Mucosa of gallbladder (tissue), 1 donor: ENCODE data around the gene RNF113A. TPM values are rescaled to one million over a fixed set of nuclear protein-coding genes. Genes with fewer than 3 reads are reported as not detected.
"Not testable (repeated sequence)": the region's sequence is repeated elsewhere in the genome, so short reads cannot be mapped to it uniquely, and the experiment has no call there.

Experiments used
- DNase-seq: peaks from one replicate; pipeline ENCODE4 v3.0.0-alpha.2; 2020; ENCODE audit warnings: low spot score
- total RNA-seq: library from RNA; stranded (reverse); gene quantifications from one replicate; pipeline ENCODE4 v1.2.1, GENCODE V29; 2021
- donor health status: DM: no; HTN: no; CAD: no.

The RNF113A gene
- total RNA-seq, 1 donor from 2014 or later, result 14.0 TPM

GRCh38 chrX:119833905-119834304 is 37.6 kb downstream of the RNF113A start:
- DNase-seq, result no peak

- no peak for DNase-seq
Observed at GRCh38 chrX:119828446-119828845, 43.1 kb downstream of the RNF113A start.

GRCh38 chrX:119826399-119826959 is 45.1 kb downstream of the RNF113A start:
- DNase-seq, result no peak

GRCh38 chrX:119824221-119824620 is 47.3 kb downstream of the RNF113A start:
- DNase-seq, result not testable (repeated sequence)

- not testable (repeated sequence) for DNase-seq
Observed at GRCh38 chrX:119821703-119822102, 49.8 kb downstream of the RNF113A start.

Other genes starting within 250 kb of the RNF113A start
- gene SEPTIN6, start 178.6 kb downstream of the RNF113A start, total RNA-seq, result 36.3 TPM
- 4.7 TPM for gene SOWAHD, start 113.1 kb downstream of the RNF113A start, total RNA-seq
- 917 TPM for gene RPL39, start 80.1 kb downstream of the RNF113A start, total RNA-seq
- 7.3 TPM for gene UPF3B, start 18.8 kb downstream of the RNF113A start, total RNA-seq
- 114 TPM for gene NDUFA1, start 99 bp upstream of the RNF113A start, total RNA-seq
- gene AKAP14, start 24.2 kb upstream of the RNF113A start, total RNA-seq, result not detected
- gene NKAP, start 72.0 kb upstream of the RNF113A start, total RNA-seq, result 7.1 TPM
- not detected for gene RHOXF2B, start 206.0 kb upstream of the RNF113A start, total RNA-seq
- gene RHOXF1, start 244.2 kb upstream of the RNF113A start, total RNA-seq, result 0.29 TPM